ENCODE measurements around the gene IRAG1.

Gene IRAG1

DNA sequence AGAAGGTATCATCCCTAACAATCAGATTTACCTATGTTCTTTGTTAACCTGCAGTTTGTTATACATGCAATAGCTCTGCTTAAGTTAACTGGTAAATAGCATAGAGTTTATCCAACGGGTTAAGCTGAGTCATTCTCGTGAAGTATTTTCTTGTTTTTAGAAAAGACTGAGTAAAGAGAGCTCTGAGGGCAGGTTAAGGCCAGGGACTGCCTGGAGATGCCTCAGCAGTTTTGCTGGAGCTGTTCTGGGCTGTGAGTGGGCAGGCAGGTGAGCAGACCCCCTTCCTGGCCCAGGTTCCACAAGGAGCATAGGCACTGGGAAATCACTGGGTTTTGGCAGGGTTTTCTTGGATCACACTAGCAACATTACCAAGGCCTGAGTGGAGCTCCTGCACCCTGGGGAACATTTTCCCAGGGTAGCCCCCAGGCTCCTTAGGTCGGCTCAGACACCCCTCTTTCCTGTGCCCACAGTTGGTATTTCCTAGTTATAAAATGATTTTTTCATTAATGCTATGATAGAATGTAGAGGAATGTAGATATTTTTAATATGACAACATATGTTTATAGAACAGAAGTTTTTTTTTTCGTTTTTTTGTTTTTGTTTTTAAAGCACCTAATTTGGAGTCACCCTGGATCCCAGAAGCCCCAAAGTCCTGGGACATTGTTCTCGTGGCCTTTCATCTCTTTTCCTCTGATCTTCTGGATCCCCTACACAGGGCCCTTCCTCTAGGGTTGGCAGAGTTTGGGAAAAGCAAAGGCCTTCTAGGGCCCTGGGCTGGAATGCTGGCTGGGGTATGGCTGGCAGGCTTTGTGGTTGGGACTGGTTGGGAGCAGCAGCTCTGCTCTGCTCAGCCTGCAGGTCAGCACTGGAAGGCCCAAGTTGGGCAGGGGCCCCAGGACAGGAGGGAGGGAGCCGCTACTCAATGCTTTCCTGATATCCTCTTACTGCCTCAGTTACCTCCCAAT is 26.7 kb downstream of the IRAG1 start:
- DNase-seq (ENCODE audit: low read depth): peak; percentile 41

DNA sequence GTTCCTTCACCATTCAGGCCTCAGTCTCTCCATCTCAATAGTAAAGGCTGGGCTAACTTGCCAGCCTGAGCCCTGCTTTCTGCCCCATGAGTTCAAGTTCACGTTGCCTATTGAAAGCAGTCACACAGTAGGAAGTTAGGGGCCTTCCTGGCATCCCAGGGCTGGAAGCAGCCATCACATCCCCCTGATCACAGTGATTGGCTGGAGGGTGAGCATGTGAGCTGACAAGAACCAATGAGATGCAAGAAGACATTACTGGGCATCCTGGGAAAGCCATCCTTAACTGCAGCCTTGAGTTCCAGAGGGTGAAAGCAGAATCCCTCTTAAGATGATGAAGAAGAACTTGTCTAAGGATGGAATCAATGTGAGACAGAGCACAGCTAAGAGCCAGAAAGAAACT is 29.1 kb downstream of the IRAG1 start:
- no peak for DNase-seq (ENCODE audit: low read depth)

DNA sequence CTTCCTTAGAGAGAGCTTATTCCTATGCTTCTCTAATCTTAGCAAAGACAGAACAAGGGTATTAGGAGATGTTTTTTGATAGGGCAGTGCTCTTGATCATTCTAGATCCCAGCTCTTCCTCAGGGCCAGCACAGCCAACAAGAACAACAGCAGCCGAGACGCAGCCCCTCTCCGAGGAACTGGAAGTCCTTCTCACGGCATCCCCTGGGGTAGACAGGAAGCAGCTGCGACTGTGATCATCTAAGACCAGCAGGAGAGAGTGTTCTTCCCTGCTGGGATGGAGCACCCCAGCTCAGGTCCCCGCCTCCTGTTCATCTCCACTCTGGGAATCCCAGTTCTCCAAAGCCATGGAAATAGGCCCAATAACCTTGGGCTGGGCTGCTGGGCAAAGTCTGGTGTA is 29.6 kb downstream of the IRAG1 start:
- DNase-seq (ENCODE audit: low read depth): no peak

DNA sequence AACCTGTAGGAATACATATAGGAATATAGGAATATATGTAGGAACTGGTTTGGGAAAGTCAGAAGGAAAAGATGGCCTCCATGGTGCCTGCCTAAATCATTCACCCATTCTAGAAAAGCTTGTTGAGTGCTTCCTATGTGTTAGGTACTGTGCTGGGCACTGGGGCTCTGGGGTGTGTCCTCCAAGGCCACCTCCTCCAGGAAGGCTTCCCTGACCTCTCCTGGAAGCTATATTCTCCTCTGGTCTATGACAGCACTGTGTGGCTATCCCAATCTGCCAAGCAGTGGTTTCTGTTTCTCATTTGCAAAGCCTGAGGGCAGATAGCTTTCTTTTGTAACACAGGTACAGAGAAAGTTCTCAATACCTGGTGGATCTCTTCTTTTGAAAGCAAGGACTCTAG is 30.2 kb downstream of the IRAG1 start:
- DNase-seq (ENCODE audit: low read depth): no peak

DNA sequence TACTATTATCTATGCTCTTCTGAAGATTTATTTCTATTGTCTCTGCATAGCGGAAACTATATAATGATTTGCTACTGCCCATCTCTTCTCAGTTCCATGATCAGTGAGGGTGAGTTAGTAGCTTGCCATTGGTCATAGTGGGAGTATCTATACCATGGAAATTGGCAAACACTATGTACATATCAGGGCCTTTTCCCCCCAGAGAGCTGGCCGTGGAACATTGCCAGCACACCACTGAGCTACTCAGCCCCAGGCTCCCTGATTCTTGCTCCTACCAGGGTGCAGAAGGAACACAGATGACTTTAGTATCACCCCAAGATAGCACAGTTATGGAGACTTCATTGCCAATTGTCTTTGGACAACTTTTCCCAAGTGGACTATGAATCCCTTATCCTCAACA is 33.2 kb downstream of the IRAG1 start:
- no peak for DNase-seq (ENCODE audit: low read depth)

DNA sequence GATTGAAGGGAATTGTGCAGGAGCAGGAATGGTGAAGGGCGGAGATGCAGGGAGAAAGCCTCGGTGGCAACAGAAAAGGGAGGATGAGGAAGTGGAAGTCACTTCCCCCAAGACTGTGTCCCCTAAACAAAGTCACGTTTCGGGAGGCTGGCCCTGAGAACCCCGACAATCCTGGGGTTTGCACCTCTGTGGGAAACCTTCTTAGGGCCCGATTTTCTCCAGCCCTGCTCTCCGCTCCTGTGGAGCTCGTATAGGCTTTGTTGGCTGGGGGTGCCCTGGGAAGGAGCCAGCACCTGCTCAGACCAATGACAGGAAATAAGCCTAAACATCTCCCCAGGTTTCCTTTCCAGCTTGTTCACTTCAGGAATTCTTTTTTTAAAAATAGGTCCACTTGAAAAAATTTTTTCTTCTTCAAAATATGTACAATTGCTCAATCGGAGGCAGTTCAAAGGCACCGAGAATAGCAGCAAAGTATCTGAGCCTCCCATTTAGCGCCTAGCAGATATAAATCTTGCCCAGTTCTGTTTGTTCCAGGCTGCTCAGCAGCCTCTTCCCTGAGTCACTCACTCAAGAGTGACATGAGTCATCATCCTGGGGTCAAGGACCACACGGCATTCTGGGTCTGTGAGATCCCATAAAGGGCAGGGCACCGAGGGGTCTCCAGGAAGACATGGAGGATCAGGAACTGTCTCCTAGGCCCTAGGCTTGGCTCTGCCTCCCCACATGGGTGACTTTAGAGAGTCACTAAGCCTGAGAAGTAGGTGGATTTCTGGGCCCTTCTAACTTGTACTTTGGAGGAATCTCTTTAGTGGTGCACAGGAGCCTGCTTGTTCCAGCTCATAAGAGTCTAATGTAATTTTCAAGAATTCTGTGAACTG is 34.0 kb downstream of the IRAG1 start:
- peak; percentile 89 for DNase-seq (ENCODE audit: low read depth)

DNA sequence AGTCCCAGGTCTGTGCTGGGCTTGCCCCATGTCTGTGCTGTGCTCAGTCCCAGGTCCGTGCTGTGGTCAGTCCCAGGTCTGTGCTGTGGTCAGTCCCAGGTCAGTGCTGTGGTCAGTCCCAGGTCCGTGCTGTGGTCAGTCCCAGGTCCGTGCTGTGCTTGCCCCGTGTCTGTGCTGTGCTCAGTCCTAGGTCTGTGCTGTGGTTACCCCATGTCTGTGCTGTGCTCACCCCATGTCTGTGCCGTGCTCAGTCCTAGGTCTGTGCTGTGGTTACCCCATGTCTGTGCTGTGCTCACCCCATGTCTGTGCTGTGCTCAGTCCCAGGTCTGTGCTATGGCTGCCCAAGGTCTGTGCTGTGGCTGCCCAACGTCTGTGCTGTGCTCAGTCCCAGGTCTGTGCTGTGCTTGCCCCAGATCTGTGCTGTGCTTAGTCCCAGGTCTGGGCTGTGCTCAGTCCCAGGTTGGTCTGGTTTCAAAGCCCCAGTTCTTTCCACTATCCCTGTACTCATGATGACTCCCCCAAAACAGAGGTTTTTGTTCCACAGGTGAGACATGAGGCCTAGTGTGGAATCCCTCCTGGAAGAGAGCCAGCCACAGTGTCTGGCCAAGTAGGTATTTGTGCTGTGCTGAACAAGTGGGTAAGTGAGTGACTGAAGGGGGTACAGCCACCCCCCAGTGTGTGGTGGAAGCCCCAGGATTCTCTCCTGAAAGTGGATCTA is 34.8 kb downstream of the IRAG1 start:
- DNase-seq (ENCODE audit: low read depth): no peak

DNA sequence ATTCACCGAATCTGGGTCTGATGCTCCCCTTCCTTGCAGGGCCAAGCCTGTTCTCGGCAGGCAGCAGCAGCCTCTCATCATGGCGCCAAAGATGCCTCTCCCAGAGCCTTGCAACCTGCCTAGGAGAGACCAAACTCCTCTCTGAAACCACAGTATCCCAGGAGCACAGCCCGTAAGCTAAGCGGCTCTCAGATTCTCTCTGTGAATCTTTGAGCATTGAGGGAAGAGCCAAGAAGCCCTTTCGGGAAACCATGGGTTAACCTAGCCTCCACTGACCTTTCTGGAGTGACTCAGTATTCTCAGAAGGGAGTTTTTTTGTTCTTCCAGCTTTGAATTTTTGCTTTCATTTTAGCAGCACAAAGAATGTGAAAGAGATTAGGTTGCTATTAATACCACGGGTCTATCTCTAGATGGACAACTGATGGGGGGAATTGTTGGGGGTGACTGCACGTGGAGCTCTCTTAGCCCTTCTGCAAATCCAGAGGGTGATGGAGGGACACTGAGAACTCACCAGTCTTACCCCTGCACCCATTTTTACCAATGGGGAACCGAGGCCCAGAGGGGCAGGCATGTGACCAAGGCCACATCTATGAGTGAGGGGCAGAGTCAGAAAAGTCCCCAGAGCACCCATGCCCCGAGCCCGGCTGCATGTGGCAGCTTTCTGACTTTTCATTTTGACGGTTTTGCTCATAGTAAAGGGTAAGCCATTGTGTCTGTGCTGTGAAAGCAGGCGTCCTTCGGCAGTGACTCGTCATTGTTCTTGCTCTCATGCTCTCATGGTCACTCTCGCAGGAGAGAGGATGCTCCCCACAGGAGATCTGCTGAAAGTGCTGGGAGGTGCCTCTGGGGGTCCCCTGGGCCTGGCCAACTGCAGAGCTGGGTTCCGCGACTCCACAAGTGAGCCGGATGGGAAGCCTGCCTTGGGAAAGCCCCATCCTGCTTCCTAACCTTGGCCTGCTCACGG is 36.0 kb downstream of the IRAG1 start:
- peak; percentile 82 for DNase-seq (ENCODE audit: low read depth)

DNA sequence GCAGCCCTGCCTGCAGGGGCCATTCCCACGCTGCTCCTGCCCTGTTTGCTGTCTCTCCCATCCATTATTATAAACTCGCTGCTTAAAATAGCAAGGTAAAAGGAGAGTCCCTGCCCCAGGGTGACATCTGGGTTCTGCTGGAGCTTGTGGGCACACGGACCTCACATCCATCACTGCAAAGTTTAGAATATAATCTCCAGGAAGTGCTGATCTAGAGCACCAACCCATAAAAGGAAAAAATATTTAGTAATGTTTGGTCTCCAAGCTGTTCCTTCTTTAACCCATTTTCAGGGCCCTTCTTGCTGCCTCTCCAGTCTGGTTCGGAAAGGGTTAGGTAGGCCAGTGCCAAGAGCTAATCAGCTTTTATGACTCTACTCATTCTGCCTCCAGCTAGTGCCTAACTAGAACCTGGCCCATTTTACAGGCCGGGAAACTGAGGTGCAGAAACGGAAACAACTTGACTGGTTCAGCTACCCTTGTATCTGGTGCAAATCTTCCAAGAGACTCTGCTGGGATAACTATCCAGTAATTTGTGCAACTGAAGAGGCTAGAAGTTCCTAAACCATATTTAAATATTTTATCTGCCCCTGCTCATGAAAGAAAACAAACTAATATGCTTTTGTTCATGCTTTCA is 37.5 kb downstream of the IRAG1 start:
- peak; percentile 31 for DNase-seq (ENCODE audit: low read depth)

DNA sequence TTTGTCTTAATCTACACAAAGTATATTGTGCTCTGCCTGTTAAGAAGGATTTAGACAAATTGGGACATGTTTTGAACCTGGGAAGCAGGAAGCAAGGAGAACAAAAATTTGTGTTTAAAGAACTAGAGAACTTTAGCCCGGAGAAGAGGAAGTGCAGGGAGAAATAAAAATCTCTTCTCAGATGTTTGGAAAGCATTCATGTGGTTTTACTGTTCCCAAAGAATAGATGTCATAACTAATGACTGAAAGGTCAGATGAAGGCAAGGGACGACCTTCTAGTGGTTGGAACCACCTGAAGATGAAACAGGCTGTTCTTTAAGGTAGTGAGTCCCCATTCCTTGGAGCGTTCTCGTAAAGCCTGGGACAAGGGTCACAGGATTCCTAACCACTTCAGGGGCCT is 38.3 kb downstream of the IRAG1 start:
- no peak for DNase-seq (ENCODE audit: low read depth)

DNA sequence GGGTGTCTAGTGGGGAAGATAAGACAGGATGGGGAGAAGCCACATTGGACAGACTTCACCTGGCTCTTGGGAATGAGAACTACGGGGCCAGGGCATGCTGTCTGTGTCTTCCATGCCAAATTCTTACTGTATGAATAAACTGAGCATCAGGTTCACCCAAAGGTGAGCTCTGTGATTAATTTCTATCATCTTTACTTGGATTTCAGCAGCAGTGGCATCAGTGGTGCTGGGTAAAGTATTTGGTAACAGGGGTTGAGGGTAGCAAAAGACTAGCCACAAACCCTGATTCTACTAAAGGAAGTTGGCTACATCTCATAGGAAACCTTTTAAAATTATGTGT is 38.8 kb downstream of the IRAG1 start:
- DNase-seq (ENCODE audit: low read depth): no peak

DNA sequence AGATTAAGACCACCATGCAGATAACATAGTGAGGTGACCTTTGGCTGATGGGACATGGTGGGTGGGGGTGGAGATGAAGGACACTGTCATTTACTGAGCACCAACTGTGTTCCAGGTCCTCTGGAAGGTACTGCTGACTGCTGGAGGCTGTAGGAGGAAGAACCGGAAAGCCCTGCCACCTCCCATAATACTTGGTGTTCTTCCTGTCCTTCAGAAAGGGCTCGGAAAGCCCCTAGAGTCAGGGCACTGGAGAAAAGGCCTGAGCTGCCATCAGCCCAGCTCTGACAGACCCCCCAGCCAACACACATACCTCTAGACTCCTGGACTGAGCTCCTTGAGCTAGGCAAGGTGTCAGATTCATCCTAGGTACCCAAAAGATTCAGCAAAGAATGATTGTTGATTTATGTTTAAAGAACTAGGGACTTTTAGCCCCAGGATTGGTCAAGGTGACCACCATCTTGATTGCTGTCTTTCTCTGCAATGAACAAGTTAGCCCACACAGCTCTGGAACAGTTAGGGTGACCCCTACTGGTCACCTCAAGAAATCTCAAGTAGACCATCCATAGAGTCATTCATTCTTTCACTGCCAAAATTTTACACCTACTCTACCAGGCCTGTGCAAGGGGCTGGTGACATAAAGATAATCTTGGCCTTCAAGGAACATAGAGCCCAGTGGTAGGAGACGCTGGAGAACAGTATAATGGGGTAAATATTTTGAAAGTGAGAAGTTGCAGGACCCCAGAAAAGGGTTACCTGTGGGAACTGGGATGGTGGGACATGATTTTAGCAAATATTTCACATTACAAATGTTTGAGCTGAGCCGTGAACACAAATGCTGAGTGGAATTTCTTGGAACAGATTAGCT is 39.4 kb downstream of the IRAG1 start:
- peak; percentile 73 for DNase-seq (ENCODE audit: low read depth)

DNA sequence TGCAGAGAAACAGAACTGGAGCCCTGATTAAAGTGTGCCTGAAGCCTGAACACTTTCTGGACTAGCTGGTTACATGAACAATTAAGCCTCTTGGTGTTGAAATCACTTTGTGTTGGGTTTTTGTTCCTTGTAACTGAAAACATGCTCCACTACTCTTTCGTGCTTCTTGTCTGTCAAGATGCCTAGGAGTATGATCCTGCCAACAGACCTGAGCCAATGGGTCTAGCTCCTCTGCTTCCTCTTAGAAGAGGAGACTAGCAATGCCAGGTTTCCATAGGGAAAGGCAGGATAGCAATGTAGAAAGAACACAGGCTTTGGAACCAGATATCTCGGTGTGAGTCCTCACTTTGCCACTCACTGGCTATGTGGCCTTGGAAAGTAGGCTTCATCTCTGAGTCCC is 40.3 kb downstream of the IRAG1 start:
- DNase-seq (ENCODE audit: low read depth): no peak

DNA sequence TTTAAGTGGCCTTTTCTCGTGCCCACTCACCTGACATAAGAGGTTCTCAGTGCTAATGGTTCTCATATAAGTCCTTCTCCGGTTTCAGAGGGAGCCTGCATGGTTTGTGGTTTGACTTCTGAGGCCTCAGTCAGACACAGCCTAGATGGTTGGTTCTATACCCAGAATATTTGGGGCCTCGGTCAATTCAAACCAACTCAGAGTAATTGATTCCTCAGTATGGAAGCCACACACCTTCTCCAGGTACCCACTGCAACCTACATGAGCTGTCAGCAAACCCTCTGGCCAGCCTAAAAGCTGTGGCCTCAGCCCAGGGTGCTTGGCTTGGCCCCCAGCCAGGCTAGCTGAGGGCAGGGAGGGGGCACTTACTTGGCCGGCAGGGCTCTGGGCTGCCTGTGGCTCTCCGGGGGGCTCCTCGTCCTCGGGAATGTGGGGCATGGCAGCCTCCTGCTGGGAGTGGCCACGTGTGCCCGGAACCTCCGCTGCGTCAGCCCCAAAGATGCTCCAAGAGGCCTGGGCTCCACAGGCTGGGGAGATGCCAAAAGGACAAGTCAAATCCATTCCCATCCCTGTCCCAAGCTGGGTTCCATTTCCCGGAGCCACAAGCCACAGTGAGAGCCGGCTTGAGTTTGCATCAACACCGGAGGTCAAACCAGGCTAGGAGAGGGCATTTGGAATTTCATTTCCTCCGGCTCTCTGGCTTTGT is 41.7 kb downstream of the IRAG1 start:
- DNase-seq (ENCODE audit: low read depth): no peak

DNA sequence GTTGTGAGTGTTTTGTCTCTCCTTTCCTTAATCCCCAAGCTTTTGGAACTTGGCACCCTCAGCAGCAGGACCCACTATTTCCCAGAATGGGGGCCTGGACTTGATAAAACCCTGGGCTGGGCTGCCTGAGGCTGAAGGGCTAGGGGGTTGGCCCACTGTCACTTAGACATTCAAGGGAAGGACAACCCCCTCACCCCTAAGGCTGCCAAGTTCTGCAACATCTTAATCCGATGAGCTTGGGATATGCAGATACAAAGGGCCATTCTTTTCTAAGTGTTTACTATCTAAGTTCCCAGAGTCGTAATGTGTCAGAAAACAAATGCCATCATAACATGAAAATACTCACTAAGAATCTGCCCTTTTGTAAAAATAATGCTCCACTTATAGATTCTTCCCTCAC is 42.9 kb downstream of the IRAG1 start:
- no peak for DNase-seq (ENCODE audit: low read depth)

DNA sequence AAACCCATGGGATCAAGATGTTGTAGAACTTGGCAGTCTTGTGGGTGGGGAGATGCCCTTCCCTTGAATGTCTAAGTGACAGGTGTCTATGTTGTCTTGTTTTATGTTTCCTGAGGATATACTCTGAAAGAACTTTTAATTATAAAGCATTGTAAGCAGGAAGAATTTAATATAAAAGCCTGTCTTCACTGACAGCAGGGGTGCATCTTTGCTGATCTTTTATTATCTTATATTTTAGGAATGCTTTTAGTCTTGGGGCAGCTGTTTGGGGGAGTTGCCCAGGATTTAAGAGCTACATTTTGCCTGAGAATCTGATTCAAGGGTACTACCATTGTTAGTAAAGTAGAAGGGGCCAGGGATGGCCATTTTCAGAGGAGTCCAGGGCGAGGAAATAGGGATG is 43.4 kb downstream of the IRAG1 start:
- no peak for DNase-seq (ENCODE audit: low read depth)

DNA sequence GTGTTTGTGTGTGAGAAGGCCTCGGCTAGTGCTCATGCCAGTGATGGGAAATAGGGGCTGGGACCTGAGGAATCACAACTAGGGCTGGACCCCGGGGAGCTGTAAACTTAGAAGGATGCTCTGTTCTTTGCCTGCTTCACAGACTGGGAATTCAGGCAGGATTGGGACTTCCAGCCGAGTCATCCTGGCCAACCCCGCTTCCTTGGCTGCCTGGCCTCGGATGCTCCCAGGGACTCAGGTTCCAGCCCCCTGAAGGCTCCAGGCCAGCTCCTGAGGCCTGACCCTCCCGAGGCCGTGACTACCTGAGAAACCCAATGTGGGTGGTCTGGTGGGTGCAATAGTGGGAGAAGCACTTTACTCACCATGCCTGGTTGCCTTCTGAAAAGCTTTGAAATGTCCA is 44.7 kb downstream of the IRAG1 start:
- no peak for DNase-seq (ENCODE audit: low read depth)

DNA sequence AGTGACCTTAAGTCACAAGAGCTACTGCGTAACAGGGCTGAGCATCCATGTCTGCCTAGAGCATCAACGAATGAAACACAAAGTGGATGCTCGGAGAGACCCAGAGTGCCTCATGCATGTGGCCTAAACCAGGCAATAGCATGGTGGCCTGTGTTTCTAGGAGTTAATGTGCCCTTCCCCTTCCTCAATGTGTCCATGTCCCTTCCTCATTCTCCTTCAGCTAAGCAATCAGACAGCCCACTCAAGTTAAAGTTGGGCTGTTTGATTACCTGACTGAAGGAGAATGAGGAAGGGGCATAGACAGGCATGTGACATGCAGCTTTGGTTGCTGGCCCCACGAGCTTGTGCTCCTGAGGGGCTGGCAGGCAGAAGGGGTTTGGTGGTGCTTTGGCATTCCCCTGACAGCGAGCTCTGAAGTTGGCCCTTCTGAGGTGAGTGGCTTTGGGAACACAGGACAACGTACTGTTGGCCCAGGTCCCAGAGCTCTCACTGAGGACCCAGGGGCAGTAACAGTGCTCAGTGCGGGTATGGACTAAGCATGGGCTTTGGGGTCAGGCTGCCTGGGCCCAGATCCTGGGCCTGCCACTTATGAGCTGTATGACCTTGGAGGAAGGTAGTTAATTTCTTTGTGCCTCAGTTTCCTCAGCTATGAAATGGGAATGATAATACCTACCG is 46.7 kb downstream of the IRAG1 start:
- DNase-seq (ENCODE audit: low read depth): no peak

DNA sequence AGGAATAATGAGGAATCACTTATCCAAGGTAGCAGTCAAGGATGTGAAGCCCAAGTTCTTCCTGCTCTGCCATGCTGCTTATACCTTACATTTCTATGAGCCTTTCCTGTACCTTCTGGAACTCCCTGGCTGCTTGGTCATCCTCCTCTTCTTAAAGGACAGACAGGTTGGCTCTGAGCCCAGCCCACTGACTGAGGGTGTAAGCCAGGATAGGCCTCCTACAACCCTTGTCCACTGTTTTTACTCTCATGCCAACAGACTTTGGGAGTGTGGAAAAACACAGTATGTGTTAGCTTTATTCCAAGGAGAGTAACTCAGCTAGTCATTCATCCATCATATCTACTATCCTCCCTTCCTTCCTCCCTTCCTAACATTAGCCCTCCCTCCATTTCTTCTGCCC is 47.5 kb downstream of the IRAG1 start:
- no peak for DNase-seq (ENCODE audit: low read depth)
